DND-41 (cell line): ENCODE measurements around the gene HOXA4.

Source experiments
- ATAC-seq: fragments of 200-7000 bp; cut with Tn5 transposase; 3 replicates; pipeline ENCODE4 v1.9.1; 2021; ENCODE audit warnings: low read depth; ENCODE audit not compliant: insufficient read depth
- DNase-seq: peaks from one replicate; pipeline ENCODE4 v3.0.0-alpha.2; 2020
- H2AFZ ChIP-seq: 2 replicates; pipeline ENCODE4 v1.6.0; 2012; ENCODE audit warnings: low read depth, low read length
- H3K27ac ChIP-seq: 2 replicates; pipeline ENCODE4 v1.5.1; 2012; ENCODE audit warnings: low read length, inconsistent platforms
- H3K27me3 ChIP-seq: fragments of 200-600 bp; sonication (generic); 2 replicates; pipeline ENCODE4 v1.6.0; 2012; ENCODE audit warnings: low read length, mild to moderate bottlenecking, inconsistent platforms; ENCODE audit not compliant: insufficient read depth, poor library complexity
- H3K36me3 ChIP-seq: 2 replicates; pipeline ENCODE4 v1.5.1; 2012; ENCODE audit warnings: low read length, inconsistent platforms; ENCODE audit not compliant: insufficient read depth
- H3K4me1 ChIP-seq: 2 replicates; pipeline ENCODE4 v1.5.1; 2012; ENCODE audit warnings: mild to moderate bottlenecking, low read length; ENCODE audit not compliant: insufficient read depth
- H3K4me2 ChIP-seq: 2 replicates; pipeline ENCODE4 v1.6.0; 2012; ENCODE audit warnings: mild to moderate bottlenecking, moderate library complexity, low read length, inconsistent platforms; ENCODE audit not compliant: insufficient read depth
- H3K4me3 ChIP-seq, 2 experiments: fragments of 200-600 bp in 1 of 2; shearing (Covaris generic) in 1 of 2; 2 replicates each; pipeline ENCODE4 v1.5.1; 2012 to 2016; ENCODE audit warnings: inconsistent platforms in 2 of 2, low read length in 2 of 2, mild to moderate bottlenecking in 2 of 2, low read depth in 1 of 2, moderate library complexity in 1 of 2
- H3K79me2 ChIP-seq: 2 replicates; pipeline ENCODE4 v1.6.0; 2012; ENCODE audit warnings: low read length, inconsistent platforms; ENCODE audit not compliant: insufficient read depth
- H3K9ac ChIP-seq: 2 replicates; pipeline ENCODE4 v1.6.0; 2012; ENCODE audit warnings: low read depth, mild to moderate bottlenecking, inconsistent platforms, low read length, moderate library complexity
- H3K9me3 ChIP-seq: 2 replicates; pipeline ENCODE4 v1.5.1; 2012; ENCODE audit warnings: low read length, moderate library complexity, mild to moderate bottlenecking, inconsistent platforms; ENCODE audit not compliant: insufficient read depth, severe bottlenecking
- H4K20me1 ChIP-seq: 2 replicates; pipeline ENCODE4 v1.6.0; 2012; ENCODE audit warnings: low read length; ENCODE audit not compliant: insufficient read depth
- CTCF ChIP-seq: IDR thresholded peaks from 2 replicates; pipeline ENCODE4 v1.5.1; 2012; ENCODE audit warnings: borderline replicate concordance, low read length, moderate library complexity, mild to moderate bottlenecking; ENCODE audit not compliant: poor library complexity, severe bottlenecking; ENCODE audit errors: extremely low read depth
- EZH2 ChIP-seq: IDR thresholded peaks from 3 replicates; pipeline ENCODE4 v1.6.1; 2012; ENCODE audit warnings: borderline replicate concordance, low read depth, mild to moderate bottlenecking, moderate library complexity, low read length, inconsistent platforms; ENCODE audit not compliant: severe bottlenecking

HOXA4 gene

DNA sequence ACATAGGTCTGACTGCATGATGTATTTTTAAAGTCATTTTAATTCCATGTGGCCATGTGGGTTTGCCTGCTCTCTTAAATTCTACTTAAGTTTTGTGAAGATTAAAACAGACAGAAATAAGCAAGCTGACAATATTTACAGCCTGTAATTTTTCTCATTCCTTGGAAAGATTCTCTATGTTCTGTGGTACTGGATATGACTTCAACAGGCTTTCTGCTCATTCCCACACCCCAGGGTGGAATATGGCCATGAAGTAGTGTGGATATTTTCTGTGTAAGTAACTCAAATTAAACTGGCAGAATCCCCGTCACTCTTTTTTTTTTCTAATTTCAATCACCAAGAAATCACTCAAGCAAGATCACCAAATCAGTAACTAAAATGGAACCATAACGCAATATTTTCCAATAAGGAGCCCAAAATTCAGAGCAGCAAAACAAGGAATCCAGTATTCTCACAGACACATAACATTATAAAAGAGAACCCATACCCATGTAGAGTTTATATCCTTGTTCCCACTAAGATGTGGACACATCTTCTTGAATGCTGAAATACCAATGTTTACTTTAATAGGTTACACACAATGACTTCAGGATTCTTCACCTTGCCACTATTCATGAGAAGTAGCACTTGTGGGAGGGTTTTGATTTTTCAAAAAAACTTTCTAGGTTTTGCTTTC lies 7.2 kb upstream of the HOXA4 start:
- DNase-seq (no peak), ATAC-seq (no peak)
- Histone ChIP-seq H3K27ac (no peak overlapping the region), H3K9me3 (no peaks in the 10 kb centered on the region), H3K4me2 (no peak overlapping the region), H3K4me1 (no peaks in the 10 kb centered on the region), H3K36me3 (peaks cover 1% of the 10 kb centered on the region; the same call in 1 of the 2 replicates), H3K4me3 (no peak overlapping the region), H3K27me3 (peaks cover 5% of the 10 kb centered on the region), H3K79me2 (no peaks in the 10 kb centered on the region), H2AFZ (no peak overlapping the region), H4K20me1 (no peaks in the 10 kb centered on the region), H3K9ac (no peak overlapping the region)
- TF ChIP-seq CTCF (no peak), EZH2 (no peak)

- TF ChIP-seq CTCF (no peak), EZH2 (no peak)
- ATAC-seq (no peak), DNase-seq (no peak)
- Histone ChIP-seq H4K20me1 (no peaks in the 10 kb centered on the region), H3K4me1 (no peaks in the 10 kb centered on the region), H3K9ac (no peak overlapping the region), H3K9me3 (no peaks in the 10 kb centered on the region), H3K4me3 (no peak overlapping the region), H3K27me3 (peaks cover 5% of the 10 kb centered on the region), H3K79me2 (no peaks in the 10 kb centered on the region), H3K4me2 (no peak overlapping the region), H2AFZ (no peak overlapping the region), H3K36me3 (no peaks in the 10 kb centered on the region), H3K27ac (no peak overlapping the region)
These were observed 3.8 kb upstream of the HOXA4 start for GRCh38 chr7:27134392-27134791.

- no peak overlapping the region for H3K4me3 ChIP-seq
- DNase-seq = no peak
- H3K9ac ChIP-seq = no peak overlapping the region
- no peak overlapping the region for H3K4me2 ChIP-seq
- no peaks in the 10 kb centered on the region for H4K20me1 ChIP-seq
- peaks cover 5% of the 10 kb centered on the region for H3K27me3 ChIP-seq
- no peak overlapping the region for H3K27ac ChIP-seq
- no peaks in the 10 kb centered on the region for H3K79me2 ChIP-seq
- no peaks in the 10 kb centered on the region for H3K36me3 ChIP-seq
- ATAC-seq = no peak
- TF ChIP-seq EZH2 (no peak), CTCF (no peak)
- no peaks in the 10 kb centered on the region for H3K9me3 ChIP-seq
- no peaks in the 10 kb centered on the region for H3K4me1 ChIP-seq
- no peak overlapping the region for H2AFZ ChIP-seq
These were observed 3.1 kb upstream of the HOXA4 start for GRCh38 chr7:27133409-27134231.
